DND-41 (cell line): ENCODE data around the gene SENP7.
"Not testable (repeated sequence)": the region's sequence is repeated elsewhere in the genome, so short reads cannot be mapped to it uniquely, and the experiment has no call there.

Experiments used
- ATAC-seq: fragments of 200-7000 bp; cut with Tn5 transposase; 3 replicates; pipeline ENCODE4 v1.9.1; 2021; ENCODE audit warnings: low read depth; ENCODE audit not compliant: insufficient read depth
- DNase-seq: peaks from one replicate; pipeline ENCODE4 v3.0.0-alpha.2; 2020
- H2AFZ ChIP-seq: 2 replicates; pipeline ENCODE4 v1.6.0; 2012; ENCODE audit warnings: low read depth, low read length
- H3K27ac ChIP-seq: 2 replicates; pipeline ENCODE4 v1.5.1; 2012; ENCODE audit warnings: low read length, inconsistent platforms
- H3K27me3 ChIP-seq: fragments of 200-600 bp; sonication (generic); 2 replicates; pipeline ENCODE4 v1.6.0; 2012; ENCODE audit warnings: low read length, mild to moderate bottlenecking, inconsistent platforms; ENCODE audit not compliant: insufficient read depth, poor library complexity
- H3K36me3 ChIP-seq: 2 replicates; pipeline ENCODE4 v1.5.1; 2012; ENCODE audit warnings: low read length, inconsistent platforms; ENCODE audit not compliant: insufficient read depth
- H3K4me1 ChIP-seq: 2 replicates; pipeline ENCODE4 v1.5.1; 2012; ENCODE audit warnings: mild to moderate bottlenecking, low read length; ENCODE audit not compliant: insufficient read depth
- H3K4me2 ChIP-seq: 2 replicates; pipeline ENCODE4 v1.6.0; 2012; ENCODE audit warnings: mild to moderate bottlenecking, moderate library complexity, low read length, inconsistent platforms; ENCODE audit not compliant: insufficient read depth
- H3K4me3 ChIP-seq, 2 experiments: fragments of 200-600 bp in 1 of 2; shearing (Covaris generic) in 1 of 2; 2 replicates each; pipeline ENCODE4 v1.5.1; 2012 to 2016; ENCODE audit warnings: inconsistent platforms in 2 of 2, low read length in 2 of 2, mild to moderate bottlenecking in 2 of 2, low read depth in 1 of 2, moderate library complexity in 1 of 2
- H3K79me2 ChIP-seq: 2 replicates; pipeline ENCODE4 v1.6.0; 2012; ENCODE audit warnings: low read length, inconsistent platforms; ENCODE audit not compliant: insufficient read depth
- H3K9ac ChIP-seq: 2 replicates; pipeline ENCODE4 v1.6.0; 2012; ENCODE audit warnings: low read depth, mild to moderate bottlenecking, inconsistent platforms, low read length, moderate library complexity
- H3K9me3 ChIP-seq: 2 replicates; pipeline ENCODE4 v1.5.1; 2012; ENCODE audit warnings: low read length, moderate library complexity, mild to moderate bottlenecking, inconsistent platforms; ENCODE audit not compliant: insufficient read depth, severe bottlenecking
- H4K20me1 ChIP-seq: 2 replicates; pipeline ENCODE4 v1.6.0; 2012; ENCODE audit warnings: low read length; ENCODE audit not compliant: insufficient read depth
- CTCF ChIP-seq: IDR thresholded peaks from 2 replicates; pipeline ENCODE4 v1.5.1; 2012; ENCODE audit warnings: borderline replicate concordance, low read length, moderate library complexity, mild to moderate bottlenecking; ENCODE audit not compliant: poor library complexity, severe bottlenecking; ENCODE audit errors: extremely low read depth
- EZH2 ChIP-seq: IDR thresholded peaks from 3 replicates; pipeline ENCODE4 v1.6.1; 2012; ENCODE audit warnings: borderline replicate concordance, low read depth, mild to moderate bottlenecking, moderate library complexity, low read length, inconsistent platforms; ENCODE audit not compliant: severe bottlenecking

The SENP7 gene

GRCh38 chr3:101484805-101485620 is 28.0 kb downstream of the SENP7 start:
- H3K4me1 ChIP-seq, result no peaks in the 10 kb centered on the region
- no peaks in the 10 kb centered on the region for H3K9me3 ChIP-seq
- H3K27ac ChIP-seq, result no peak overlapping the region
- H3K27me3 ChIP-seq, result no peaks in the 10 kb centered on the region
- H4K20me1 ChIP-seq, result no peaks in the 10 kb centered on the region
- TF ChIP-seq CTCF (no peak), EZH2 (no peak)
- ATAC-seq, result no peak
- H2AFZ ChIP-seq, result no peak overlapping the region
- no peak overlapping the region for H3K4me3 ChIP-seq
- H3K9ac ChIP-seq, result no peak overlapping the region
- no peak overlapping the region for H3K4me2 ChIP-seq
- no peak for DNase-seq
- peaks cover 34% of the 10 kb centered on the region for H3K36me3 ChIP-seq
- H3K79me2 ChIP-seq, result peaks cover 72% of the 10 kb centered on the region

GRCh38 chr3:101478980-101479379 is 34.0 kb downstream of the SENP7 start:
- H3K27me3 ChIP-seq, result no peaks in the 10 kb centered on the region
- H2AFZ ChIP-seq, result no peak overlapping the region
- H3K79me2 ChIP-seq, result peaks cover 62% of the 10 kb centered on the region
- ATAC-seq, result no peak
- H3K27ac ChIP-seq, result no peak overlapping the region
- TF ChIP-seq EZH2 (no peak), CTCF (no peak)
- no peak overlapping the region for H3K4me2 ChIP-seq
- no peak overlapping the region for H3K4me3 ChIP-seq
- no peak overlapping the region for H3K9ac ChIP-seq
- H3K9me3 ChIP-seq, result no peaks in the 10 kb centered on the region
- DNase-seq, result no peak
- peaks cover 24% of the 10 kb centered on the region; the same call in 1 of the 2 replicates for H3K36me3 ChIP-seq
- no peaks in the 10 kb centered on the region for H3K4me1 ChIP-seq
- no peaks in the 10 kb centered on the region for H4K20me1 ChIP-seq

- H2AFZ ChIP-seq, DNase-seq, H3K27ac ChIP-seq, H4K20me1 ChIP-seq, ATAC-seq, H3K4me3 ChIP-seq, H3K9me3 ChIP-seq, H3K4me2 ChIP-seq, H3K9ac ChIP-seq, H3K4me1 ChIP-seq, H3K27me3 ChIP-seq: not testable (repeated sequence)
- H3K36me3 ChIP-seq, result peaks cover 15% of the 10 kb centered on the region; the same call in 1 of the 2 replicates
- peaks cover 35% of the 10 kb centered on the region for H3K79me2 ChIP-seq
Observed at GRCh38 chr3:101474841-101475552, 38.0 kb downstream of the SENP7 start.

- H3K27me3 ChIP-seq, H3K9me3 ChIP-seq, H3K4me2 ChIP-seq, H3K36me3 ChIP-seq, H3K27ac ChIP-seq, H2AFZ ChIP-seq, DNase-seq, H3K4me1 ChIP-seq, H3K9ac ChIP-seq, ATAC-seq, H3K4me3 ChIP-seq: not testable (repeated sequence)
- Histone ChIP-seq H3K79me2 (peaks cover 41% of the 10 kb centered on the region), H4K20me1 (peaks cover 12% of the 10 kb centered on the region; the same call in 1 of the 2 replicates)
Observed at GRCh38 chr3:101468676-101469075, 44.3 kb downstream of the SENP7 start.

GRCh38 chr3:101467310-101467663 is 45.7 kb downstream of the SENP7 start:
- H3K9me3 ChIP-seq, ATAC-seq, H3K4me1 ChIP-seq, H3K4me3 ChIP-seq, H2AFZ ChIP-seq, DNase-seq, H3K4me2 ChIP-seq, H3K9ac ChIP-seq, H3K27me3 ChIP-seq, H3K27ac ChIP-seq, H3K36me3 ChIP-seq: not testable (repeated sequence)
- Histone ChIP-seq H3K79me2 (peaks cover 47% of the 10 kb centered on the region), H4K20me1 (peaks cover 12% of the 10 kb centered on the region; the same call in 1 of the 2 replicates)
